GM12892 (cell line): ENCODE measurements around the gene TMCO4. TPM values are rescaled to one million over a fixed set of nuclear protein-coding genes. Genes with fewer than 3 reads are reported as not detected.
A peak's percentile ranks its signal among the peaks of the same experiment; 100 is the strongest.
"Not testable (repeated sequence)": the region's sequence is repeated elsewhere in the genome, so short reads cannot be mapped to it uniquely, and the experiment has no call there.

ENCODE experiments used
- DNase-seq: peaks from one replicate; pipeline ENCODE4 v3.0.0; 2011; ENCODE audit not compliant: insufficient read length
- FAIRE-seq: peaks from 2 replicates; lab custom pipeline; 2011; peaks lifted over from hg19 to GRCh38; lab: Jason Lieb, UNC
- POLR2A ChIP-seq: IDR thresholded peaks from 2 replicates; pipeline ENCODE4 v1.6.1; 2011; ENCODE audit warnings: low read depth, low read length, control low read depth
- POLR2AphosphoS5 ChIP-seq: IDR thresholded peaks from 2 replicates; pipeline ENCODE4 v1.6.1; 2011; ENCODE audit warnings: low read depth, low read length, control low read depth
- TAF1 ChIP-seq: IDR thresholded peaks from 2 replicates; pipeline ENCODE4 v1.6.1; 2011; ENCODE audit warnings: low read depth, mild to moderate bottlenecking, control low read depth, low read length, borderline replicate concordance
- polyA plus RNA-seq: library from polyadenylated mRNA; unstranded; fragments of >200 nt; gene quantifications from one replicate; pipeline ENCODE4 v1.2.1, GENCODE V29; 2012; ENCODE audit warnings: missing spikeins, inconsistent platforms; ENCODE audit not compliant: missing spikeins

The TMCO4 gene
- polyA plus RNA-seq: 4.6 TPM

DNA sequence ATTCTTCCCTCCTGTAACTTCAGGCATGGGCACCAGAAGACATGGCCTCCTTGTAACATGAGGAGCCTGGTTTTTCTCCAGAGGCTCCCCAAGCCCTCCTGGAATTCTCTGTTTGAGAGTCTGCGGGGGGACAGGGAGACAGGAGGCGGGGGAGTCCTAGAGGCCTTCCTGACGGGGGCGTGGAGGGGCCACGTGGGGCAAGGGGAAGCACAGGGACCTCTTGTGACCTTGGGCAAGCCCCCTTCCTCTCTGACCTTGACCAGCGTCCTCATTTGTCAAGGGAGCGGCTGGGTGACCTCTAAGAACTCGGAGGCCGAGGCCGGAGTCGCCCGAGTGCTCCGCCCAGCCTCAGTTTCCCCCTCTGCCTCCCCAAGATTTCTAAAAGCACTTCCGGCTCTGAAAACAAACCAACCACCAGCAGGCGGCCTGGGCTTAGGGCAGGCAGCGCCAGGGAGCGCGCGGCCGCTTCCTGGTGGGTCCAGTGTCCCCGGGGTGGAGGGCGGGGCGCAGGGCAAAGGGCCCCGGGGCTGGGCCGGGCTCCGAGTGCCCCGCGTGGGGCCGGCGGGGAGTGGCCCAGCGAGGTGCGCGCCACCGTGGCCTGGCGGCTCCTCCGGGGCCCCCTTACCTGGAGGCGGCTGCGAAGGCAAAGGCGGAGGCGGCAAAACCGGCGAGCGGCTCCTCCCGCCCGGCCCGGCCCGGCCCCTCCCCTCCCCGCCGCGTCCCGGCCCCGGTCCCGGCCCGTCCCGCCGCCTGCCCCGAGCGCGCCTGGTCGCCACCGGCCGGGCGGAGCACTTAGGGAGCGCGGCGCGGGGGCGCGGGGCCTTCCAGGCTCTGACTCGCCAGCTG lies at the start of gene TMCO4:
Gene TMCO4 (minus strand): TSS at position 687 of the 846 bp plus-strand sequence. CDS start 19,158 bp downstream, outside the sequence.
- FAIRE-seq: peak; percentile 9
- peak; percentile 70 for DNase-seq

DNA sequence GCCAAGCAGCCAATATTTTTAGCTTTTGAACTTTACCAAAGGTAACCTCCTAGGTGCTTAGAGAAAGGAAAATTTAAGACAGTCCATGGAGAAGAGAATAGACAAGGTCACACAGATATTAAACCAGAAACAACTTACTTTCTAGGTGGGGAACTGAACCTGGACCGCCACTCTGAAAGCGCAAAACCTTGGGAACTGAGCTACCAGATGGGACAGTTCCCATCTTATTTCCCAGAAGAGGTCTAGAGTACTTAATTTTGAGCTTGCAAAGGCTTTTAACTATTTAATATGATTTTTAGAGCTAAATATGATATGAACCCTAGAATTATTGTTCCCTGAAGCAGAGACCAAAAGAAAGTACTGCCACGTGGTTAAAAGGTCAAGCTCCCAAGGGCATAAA lies 49.6 kb upstream of the TMCO4 start:
- not testable (repeated sequence) for DNase-seq, FAIRE-seq

More for the DNA sequence above, at the start of gene TMCO4:
- TF ChIP-seq POLR2A (peak; percentile 60; the same call in 1 of the 2 replicates), POLR2AphosphoS5 (no peak), TAF1 (peak; percentile 9; the same call in 1 of the 2 replicates)

DNA sequence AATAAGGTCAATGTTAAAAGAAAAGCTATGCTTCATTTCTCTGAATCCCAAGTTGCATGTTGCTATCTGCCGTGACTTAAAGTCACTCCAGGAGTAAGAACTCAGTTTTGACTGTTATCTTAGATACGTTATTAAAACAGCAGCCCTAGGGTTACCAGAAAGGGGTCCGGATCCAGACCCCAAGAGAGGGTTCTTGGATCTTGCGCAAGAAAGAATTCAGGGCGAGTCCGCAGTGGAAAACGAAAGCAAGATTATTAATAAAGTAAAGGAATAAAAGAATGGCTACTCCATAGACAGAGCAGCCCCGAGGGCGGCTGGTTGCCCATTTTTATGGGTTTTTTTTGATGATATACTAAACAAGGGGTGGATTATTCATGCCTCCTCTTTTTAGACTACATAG lies 47.6 kb upstream of the TMCO4 start:
- DNase-seq, FAIRE-seq: not testable (repeated sequence)

DNA sequence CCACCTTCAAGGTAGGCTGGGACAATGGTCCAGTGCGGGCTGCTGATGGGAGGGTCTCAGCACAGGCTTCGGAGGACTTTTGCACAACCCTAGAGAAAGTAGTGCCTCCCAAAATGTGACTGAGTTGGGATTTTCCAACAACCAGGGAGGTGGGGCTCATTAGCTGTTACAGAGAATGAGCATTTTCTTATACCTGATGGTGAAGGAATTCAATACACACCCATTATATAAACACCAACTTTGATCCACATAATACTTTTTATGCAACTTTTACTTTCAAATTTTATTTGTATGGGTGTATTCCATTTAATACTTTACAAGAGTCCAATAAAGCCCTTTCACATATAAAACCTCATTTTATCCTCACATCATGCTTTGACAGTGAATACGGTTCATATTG lies 46.6 kb upstream of the TMCO4 start:
- TF ChIP-seq TAF1 (no peak), POLR2AphosphoS5 (no peak), POLR2A (no peak)
- DNase-seq: no peak
- no peak for FAIRE-seq

DNA sequence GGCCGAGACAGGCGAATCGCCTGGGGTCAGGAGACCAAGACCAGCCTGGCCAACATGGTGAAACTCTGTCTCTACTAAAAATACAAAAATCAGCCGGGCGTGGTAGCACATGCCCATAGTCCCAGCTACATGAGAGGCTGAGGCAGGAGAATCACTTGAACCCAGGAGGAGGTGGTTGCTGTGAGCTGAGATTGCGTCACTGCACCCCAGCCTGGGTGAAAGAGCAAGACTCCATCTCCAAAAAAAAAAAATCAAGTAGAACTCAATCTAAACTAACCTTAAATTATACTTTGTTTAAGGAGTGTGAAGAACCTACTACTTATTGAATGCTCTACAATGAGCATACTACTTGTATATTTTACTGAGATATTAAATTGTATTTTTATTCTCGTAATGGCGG lies 45.8 kb upstream of the TMCO4 start:
- FAIRE-seq (no peak), DNase-seq (no peak)
- no peak for TF ChIP-seq POLR2AphosphoS5
- no peak for TF ChIP-seq POLR2A
- TF ChIP-seq TAF1: no peak

DNA sequence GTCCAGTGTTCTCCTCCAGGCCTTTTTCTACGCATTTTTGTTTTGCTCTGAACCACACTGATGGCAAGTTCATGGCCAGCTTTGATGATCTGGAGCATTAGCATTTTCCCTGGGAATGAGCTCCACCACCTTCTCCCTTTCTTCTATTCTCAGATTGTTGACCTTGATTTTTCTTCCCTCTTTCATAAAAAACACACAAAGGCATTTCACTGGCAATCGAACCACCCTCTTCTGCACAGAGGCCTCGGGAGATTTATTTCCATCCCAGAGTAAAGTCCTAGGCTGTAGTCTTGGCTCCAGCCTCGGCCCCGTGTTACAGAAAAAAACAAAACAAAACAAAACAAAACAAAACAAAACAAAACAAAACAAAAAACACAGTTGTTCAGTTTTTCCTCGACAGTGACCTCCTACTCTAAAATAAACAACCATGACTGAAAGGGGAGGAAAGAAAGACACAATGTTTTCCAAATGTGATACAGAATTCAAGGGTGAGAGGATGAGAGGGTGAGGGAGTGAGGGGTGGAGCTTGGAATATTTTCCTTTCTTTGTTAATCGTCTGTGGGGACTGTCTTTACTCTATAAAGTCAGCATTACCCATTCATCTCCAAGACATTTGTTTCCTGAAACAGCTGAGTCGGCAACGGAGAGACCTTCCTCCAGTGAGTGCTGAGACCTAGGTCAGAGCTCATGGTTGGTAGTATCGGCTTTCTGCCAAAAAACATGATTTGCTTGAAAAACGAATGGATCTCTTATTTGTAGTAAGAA lies 45.2 kb upstream of the TMCO4 start:
- no peak for FAIRE-seq
- no peak for DNase-seq
- no peak for TF ChIP-seq POLR2AphosphoS5
- TF ChIP-seq TAF1: no peak
- no peak for TF ChIP-seq POLR2A

DNA sequence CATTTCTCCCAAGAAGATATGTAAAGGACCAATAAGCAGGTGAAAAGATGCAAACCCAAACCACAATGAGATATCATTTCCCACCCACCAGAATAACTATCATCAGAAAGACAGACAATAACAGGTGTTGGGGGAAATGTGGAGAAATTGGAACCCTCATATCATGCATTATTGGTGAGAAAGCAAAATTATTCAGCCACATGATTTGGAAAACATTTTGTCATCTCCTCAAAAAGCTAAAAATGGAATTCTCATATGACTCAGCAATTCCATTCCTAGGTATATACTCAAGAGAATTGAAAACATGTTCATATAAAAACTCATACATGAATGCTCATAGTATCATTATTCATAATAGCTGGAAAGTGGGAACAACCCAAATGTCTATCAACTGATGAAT lies 40.5 kb upstream of the TMCO4 start:
- DNase-seq: no peak
- no peak for FAIRE-seq
- TF ChIP-seq POLR2AphosphoS5 (no peak), POLR2A (no peak), TAF1 (no peak)

DNA sequence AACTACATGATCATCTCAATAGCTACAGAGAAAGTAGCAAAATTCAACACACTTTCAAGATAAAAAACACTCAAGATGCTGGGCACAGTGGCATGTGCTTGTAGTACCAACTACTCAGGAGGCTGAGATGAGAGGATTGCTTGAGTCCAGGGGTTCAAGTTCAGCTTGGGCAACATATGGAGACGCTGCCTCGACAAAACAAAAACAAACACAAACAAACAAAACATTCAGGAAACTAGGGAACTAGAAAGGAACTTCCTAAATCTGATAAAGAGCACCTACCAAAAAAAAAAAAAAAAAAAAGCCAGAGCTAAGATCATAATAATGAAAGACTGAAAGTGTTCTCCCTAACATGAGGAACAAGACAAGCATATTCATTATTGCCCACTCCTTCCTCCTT lies 38.1 kb upstream of the TMCO4 start:
- FAIRE-seq (no peak), DNase-seq (no peak)
- TF ChIP-seq POLR2A (no peak), POLR2AphosphoS5 (no peak), TAF1 (no peak)

DNA sequence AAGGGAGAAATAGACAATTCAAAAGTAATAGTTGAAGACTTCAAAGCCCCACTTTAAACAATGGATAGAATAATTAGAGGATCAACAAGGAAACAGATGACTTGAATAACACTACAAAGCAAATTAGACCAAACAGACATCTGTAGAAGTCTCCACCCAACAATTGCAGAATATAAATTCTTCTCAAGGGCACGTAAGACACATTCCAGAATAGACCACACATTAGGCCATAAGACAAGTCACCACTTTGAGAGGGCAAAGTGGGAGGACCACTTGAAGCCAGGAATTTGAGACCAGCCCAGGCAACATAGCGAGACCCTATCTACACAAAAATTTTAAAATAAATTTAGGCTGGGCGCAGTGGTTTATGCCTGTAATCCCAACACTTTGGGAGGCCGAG lies 35.9 kb upstream of the TMCO4 start:
- DNase-seq (no peak), FAIRE-seq (no peak)
- TF ChIP-seq TAF1 (no peak), POLR2AphosphoS5 (no peak), POLR2A (no peak)

DNA sequence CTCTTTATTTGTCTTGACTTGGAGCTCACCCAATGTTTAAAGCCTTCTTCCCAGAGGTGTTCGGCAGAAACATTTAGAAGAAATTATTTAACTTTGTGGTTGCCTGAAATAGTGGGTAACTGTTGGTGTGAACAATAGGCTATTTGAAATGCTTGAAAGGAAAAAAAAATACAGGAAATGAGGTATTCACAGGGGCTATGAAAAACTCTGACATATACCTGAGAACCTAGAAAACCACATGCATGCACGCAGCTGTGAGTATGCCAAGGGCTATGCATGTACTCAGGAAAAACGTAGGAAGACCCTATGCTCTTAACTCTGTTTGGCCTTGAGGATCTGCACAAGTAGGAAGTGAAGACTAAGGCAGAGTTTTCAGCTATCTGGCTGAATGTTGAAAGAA lies 31.7 kb upstream of the TMCO4 start:
- DNase-seq (no peak), FAIRE-seq (no peak)
- TF ChIP-seq POLR2A (no peak), POLR2AphosphoS5 (no peak), TAF1 (no peak)

DNA sequence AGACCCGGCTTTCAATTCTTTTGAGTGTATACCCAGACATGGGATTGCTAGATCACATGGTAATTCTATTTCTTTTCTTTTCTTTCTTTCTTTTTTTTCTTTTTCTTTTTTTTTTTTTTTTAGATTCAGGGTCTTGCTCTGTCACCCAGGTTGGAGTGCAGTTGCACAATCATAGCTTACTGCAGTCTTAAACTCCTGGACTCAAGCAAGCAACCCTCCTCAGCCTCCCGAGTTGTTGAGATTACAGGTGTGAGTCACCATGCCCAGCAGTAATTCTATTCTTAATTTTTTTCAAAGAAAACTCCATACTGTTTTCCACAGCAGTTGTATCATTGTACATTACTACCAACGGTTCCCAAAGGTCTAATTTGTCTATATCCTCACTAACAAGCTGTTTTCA lies 28.8 kb upstream of the TMCO4 start:
- TF ChIP-seq POLR2AphosphoS5 (no peak), POLR2A (no peak)
- no peak for DNase-seq
- no peak for FAIRE-seq

DNA sequence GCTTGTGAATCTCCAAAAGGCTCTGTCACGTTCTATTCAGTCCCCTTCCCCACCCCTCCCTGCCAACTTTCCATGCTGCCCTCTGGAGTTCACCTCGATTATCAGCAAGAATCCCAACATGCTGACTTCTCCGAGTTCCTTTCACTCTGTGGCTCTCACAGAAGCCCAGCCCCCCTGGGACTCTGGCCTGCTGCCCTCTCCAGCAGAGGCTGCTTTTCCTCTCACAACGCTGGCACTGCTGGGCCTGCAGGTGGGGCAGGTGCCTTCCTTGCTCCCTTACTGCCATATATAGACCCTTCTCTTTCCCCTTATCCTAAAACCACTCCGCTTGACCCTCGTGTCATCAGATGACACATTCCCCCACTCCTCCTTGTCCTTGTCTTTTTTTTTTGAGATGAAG lies 25.6 kb upstream of the TMCO4 start:
- DNase-seq (no peak), FAIRE-seq (no peak)
- TF ChIP-seq POLR2AphosphoS5: no peak
- no peak for TF ChIP-seq TAF1
- TF ChIP-seq POLR2A: no peak

DNA sequence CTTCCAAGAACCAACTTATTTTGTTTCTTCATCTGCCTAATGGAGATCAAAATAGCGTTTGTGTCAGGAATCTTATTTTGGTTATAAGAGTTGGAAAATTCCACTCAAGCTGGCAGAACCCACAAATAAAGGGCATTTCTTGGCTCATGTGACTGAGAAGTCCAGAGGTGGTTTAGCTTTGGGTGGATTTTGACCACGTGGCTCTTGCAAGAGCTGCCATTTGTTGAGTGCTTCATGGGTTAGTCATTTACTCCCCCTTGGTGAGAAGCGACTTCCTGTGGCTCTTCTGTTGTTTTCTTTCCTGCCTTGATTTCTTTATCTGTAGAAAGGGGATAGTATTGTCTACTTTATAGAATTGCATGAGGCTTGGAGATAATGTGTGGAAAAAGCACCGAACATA lies 24.8 kb upstream of the TMCO4 start:
- no peak for FAIRE-seq
- TF ChIP-seq TAF1: no peak
- no peak for TF ChIP-seq POLR2AphosphoS5
- no peak for TF ChIP-seq POLR2A
- DNase-seq: no peak
